GM23338 (cell line): Measurements from ENCODE around the gene EXOC7.

ENCODE experiments used
- EZH2phosphoT487 ChIP-seq: fragments of 200-600 bp; sonication (generic); IDR thresholded peaks from one replicate; pipeline ENCODE4 v1.8.1; 2018; ENCODE audit warnings: antibody characterized with exemption; ENCODE audit not compliant: unreplicated experiment
- POLR2AphosphoS5 ChIP-seq: IDR thresholded peaks from 2 replicates; pipeline ENCODE4 v1.6.1; 2016; ENCODE audit warnings: antibody characterized with exemption, low read depth
- STAT1 ChIP-seq: IDR thresholded peaks from one replicate; pipeline ENCODE4 v1.6.1; 2016; ENCODE audit warnings: antibody characterized with exemption; ENCODE audit not compliant: unreplicated experiment
- TF ChIP-seq, protein P1 (sequence below), 2 experiments: fragments of 200-600 bp in 1 of 2; sonication (generic) in 1 of 2; conservative IDR thresholded peaks; 2 replicates each; pipeline versions ENCODE4 v1.5.1 to v1.6.1; 2016 to 2017; ENCODE audit warnings: antibody characterized with exemption in 2 of 2, low read depth in 2 of 2, mild to moderate bottlenecking in 2 of 2, moderate library complexity in 1 of 2
- TF ChIP-seq, protein P2 (sequence below): IDR thresholded peaks from one replicate; pipeline ENCODE4 v1.6.1; 2018; ENCODE audit warnings: antibody characterized with exemption; ENCODE audit not compliant: unreplicated experiment

DNA sequence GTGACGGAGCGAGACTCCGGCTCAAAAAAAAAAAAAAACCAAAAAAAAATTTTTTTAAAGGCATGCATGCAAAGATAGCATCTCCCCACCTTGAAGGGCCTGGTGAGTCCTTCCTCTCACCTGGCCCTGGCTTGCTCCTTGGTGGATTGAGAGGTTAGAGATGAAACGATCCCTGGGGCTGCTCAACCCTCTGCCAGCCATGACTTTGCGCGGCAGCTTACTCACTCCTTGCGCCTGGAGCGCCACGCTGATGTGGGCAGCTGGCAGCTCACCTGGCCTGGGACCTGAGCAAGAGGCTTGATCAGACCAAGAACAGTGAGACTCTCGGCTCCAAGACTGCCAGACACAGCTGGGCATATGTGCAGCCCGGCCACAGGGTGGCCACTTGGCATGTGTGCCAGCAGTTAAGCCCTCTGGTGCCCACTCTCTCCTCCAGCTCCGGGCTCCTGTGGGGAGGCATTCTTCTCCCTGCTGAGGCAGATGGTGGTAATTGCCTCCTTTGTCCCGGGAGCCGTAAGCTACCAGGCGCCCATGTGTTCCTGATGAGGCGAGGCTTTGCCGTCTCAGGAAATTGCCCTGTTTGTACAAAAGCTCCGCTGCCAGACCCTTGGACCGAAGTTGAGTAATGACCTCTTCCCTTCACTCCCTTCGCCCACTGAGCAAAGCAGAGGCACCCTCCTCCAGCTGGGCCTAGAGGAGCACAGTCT, 71.4 kb downstream of the EXOC7 start:
- TF ChIP-seq POLR2AphosphoS5 (no peak), EZH2phosphoT487 (no peak), STAT1 (no peak)
- TF ChIP-seq, protein P1, sequence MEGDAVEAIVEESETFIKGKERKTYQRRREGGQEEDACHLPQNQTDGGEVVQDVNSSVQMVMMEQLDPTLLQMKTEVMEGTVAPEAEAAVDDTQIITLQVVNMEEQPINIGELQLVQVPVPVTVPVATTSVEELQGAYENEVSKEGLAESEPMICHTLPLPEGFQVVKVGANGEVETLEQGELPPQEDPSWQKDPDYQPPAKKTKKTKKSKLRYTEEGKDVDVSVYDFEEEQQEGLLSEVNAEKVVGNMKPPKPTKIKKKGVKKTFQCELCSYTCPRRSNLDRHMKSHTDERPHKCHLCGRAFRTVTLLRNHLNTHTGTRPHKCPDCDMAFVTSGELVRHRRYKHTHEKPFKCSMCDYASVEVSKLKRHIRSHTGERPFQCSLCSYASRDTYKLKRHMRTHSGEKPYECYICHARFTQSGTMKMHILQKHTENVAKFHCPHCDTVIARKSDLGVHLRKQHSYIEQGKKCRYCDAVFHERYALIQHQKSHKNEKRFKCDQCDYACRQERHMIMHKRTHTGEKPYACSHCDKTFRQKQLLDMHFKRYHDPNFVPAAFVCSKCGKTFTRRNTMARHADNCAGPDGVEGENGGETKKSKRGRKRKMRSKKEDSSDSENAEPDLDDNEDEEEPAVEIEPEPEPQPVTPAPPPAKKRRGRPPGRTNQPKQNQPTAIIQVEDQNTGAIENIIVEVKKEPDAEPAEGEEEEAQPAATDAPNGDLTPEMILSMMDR (conservative IDR thresholded peaks at IDR 0.05; ENCODE audit: low read depth in 2 of 2), result no peak
- TF ChIP-seq, protein P2, sequence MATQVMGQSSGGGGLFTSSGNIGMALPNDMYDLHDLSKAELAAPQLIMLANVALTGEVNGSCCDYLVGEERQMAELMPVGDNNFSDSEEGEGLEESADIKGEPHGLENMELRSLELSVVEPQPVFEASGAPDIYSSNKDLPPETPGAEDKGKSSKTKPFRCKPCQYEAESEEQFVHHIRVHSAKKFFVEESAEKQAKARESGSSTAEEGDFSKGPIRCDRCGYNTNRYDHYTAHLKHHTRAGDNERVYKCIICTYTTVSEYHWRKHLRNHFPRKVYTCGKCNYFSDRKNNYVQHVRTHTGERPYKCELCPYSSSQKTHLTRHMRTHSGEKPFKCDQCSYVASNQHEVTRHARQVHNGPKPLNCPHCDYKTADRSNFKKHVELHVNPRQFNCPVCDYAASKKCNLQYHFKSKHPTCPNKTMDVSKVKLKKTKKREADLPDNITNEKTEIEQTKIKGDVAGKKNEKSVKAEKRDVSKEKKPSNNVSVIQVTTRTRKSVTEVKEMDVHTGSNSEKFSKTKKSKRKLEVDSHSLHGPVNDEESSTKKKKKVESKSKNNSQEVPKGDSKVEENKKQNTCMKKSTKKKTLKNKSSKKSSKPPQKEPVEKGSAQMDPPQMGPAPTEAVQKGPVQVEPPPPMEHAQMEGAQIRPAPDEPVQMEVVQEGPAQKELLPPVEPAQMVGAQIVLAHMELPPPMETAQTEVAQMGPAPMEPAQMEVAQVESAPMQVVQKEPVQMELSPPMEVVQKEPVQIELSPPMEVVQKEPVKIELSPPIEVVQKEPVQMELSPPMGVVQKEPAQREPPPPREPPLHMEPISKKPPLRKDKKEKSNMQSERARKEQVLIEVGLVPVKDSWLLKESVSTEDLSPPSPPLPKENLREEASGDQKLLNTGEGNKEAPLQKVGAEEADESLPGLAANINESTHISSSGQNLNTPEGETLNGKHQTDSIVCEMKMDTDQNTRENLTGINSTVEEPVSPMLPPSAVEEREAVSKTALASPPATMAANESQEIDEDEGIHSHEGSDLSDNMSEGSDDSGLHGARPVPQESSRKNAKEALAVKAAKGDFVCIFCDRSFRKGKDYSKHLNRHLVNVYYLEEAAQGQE, result no peak
